ENCODE data around the gene MFRP.

DNA sequence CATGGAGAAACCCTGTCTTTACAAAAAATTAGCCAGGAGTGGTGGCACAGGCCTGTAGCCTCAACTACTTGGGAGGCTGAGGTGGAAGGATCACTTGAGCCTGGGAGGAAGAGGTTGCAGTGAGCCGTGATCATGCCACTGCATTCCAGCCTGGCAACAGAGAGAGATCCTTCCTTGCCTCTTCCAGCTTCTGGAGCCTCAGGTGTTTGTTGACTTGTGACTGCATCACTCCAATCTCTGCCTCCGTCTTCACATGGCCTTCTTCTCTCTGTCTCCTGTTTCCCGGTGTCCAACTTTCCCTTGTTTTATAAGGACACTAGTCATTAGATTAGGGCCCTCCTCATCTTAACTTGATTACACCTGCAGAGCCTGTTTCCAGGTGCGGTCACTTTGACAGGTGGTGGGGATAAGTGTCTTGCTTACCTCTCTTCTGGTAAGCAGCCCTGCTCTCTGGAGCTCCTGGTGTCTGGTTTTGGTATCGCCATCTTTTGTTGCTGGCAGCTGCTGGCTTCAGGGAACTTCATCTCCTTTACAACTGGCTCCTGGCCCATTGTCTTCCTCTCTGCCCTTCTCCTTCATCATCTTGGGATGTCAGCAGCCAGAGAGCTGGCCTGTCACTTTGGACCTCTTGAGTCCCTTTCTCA is 43.2 kb upstream of the MFRP start:
- TF ChIP-seq, protein P1, sequence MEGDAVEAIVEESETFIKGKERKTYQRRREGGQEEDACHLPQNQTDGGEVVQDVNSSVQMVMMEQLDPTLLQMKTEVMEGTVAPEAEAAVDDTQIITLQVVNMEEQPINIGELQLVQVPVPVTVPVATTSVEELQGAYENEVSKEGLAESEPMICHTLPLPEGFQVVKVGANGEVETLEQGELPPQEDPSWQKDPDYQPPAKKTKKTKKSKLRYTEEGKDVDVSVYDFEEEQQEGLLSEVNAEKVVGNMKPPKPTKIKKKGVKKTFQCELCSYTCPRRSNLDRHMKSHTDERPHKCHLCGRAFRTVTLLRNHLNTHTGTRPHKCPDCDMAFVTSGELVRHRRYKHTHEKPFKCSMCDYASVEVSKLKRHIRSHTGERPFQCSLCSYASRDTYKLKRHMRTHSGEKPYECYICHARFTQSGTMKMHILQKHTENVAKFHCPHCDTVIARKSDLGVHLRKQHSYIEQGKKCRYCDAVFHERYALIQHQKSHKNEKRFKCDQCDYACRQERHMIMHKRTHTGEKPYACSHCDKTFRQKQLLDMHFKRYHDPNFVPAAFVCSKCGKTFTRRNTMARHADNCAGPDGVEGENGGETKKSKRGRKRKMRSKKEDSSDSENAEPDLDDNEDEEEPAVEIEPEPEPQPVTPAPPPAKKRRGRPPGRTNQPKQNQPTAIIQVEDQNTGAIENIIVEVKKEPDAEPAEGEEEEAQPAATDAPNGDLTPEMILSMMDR (IDR thresholded peaks at IDR 0.05), result peak in 1 of 2 donors; percentile 18
- TF ChIP-seq POLR2A (IDR thresholded peaks at IDR 0.05), result no peak
- no peak for TF ChIP-seq POLR2AphosphoS5 (IDR thresholded peaks at IDR 0.05)
- TF ChIP-seq EP300 (IDR thresholded peaks at IDR 0.05), result no peak
